Measurements from ENCODE around the gene MVK. TPM values are rescaled to one million over a fixed set of nuclear protein-coding genes. Genes with fewer than 3 reads are reported as not detected.

The MVK gene
- total RNA-seq, 4 donors from 2014 or later = 6.2 to 18.7 (median 12.2) TPM

DNA sequence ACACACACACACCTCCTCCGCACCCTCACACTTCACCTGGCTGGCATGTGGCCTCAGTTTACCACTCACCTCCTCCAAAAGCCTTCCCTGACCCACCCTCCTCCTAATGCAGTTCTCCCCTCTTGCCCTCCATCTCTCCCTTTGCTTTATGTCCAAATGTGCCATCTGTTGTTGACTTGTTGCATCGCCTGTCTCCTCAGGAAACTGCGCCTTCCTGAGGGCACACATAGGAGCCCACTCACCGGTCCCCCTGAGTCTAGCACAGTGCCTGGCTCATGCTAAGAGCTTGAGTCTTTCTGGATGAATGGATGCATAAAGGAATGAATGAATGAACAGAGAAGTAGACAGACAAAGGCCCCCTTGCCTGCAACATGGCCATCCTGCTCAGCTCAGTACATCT, 34.0 kb downstream of the MVK start:
- H3K9me3 ChIP-seq = no peaks in the 10 kb centered on the region
- TF ChIP-seq POLR2A (IDR thresholded peaks at IDR 0.05; ENCODE audit: low read depth) (no peak), CTCF (IDR thresholded peaks at IDR 0.05) (no peak)
- H3K36me3 ChIP-seq = no peaks in the 10 kb centered on the region
- no peak for DNase-seq (ENCODE audit: extremely low spot score)
- peaks cover 6 to 13% (median 11%) of the 10 kb centered on the region in 4 donors for H3K4me1 ChIP-seq
- intact Hi-C loops (cut with DNase I) = no loop called here
- H3K4me3 ChIP-seq = no peak overlapping the region
- no peak overlapping the region for H3K27ac ChIP-seq (replicated peaks in 1 of 4)
- WGBS = 96% methylated on average over 4 of the region's 4 CpGs
- peaks cover 0 to 77% (median 8%) of the 10 kb centered on the region in 4 donors for H3K27me3 ChIP-seq

DNA sequence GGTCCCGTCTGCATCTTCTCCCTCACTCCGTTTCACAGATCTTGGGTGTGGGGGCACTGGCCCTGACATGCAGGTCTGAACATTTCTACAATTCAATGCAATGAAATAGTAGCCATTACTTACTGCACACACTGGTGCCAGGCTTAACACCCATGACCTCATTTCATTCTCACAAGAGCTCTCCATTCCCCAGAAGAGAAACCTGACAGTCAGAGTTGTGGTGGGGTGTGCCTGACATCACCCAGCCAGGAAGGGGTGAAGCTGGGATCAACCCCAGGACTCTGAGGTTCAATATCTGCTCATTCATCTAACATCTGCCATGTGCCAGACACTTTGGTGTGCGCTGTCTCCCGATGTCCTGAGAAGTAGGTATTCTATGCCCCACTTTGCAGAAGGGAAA, 34.7 kb downstream of the MVK start:
- no peak overlapping the region for H3K4me3 ChIP-seq
- no peak for DNase-seq (ENCODE audit: extremely low spot score)
- peaks cover 6 to 13% (median 11%) of the 10 kb centered on the region in 4 donors for H3K4me1 ChIP-seq
- H3K36me3 ChIP-seq = no peaks in the 10 kb centered on the region
- WGBS = 81% methylated on average over 4 of the region's 4 CpGs
- TF ChIP-seq POLR2AphosphoS5 (IDR thresholded peaks at IDR 0.05) (no peak), POLR2A (IDR thresholded peaks at IDR 0.05; ENCODE audit: low read depth) (no peak), EP300 (IDR thresholded peaks at IDR 0.05) (no peak), CTCF (IDR thresholded peaks at IDR 0.05) (no peak)
- intact Hi-C loops (cut with DNase I) = no loop called here
- H3K9me3 ChIP-seq = no peaks in the 10 kb centered on the region
- H3K27me3 ChIP-seq = peaks cover 0 to 78% (median 10%) of the 10 kb centered on the region in 4 donors
- H3K27ac ChIP-seq (replicated peaks in 1 of 4) = no peak overlapping the region

- intact Hi-C loops (cut with DNase I) = no loop called here
- Histone ChIP-seq H3K9me3 (no peaks in the 10 kb centered on the region), H3K4me3 (no peak overlapping the region), H3K27me3 (peaks cover 0 to 83% (median 12%) of the 10 kb centered on the region in 4 donors), H3K4me1 (peaks cover 6 to 13% (median 11%) of the 10 kb centered on the region in 4 donors), H3K27ac (replicated peaks in 1 of 4) (no peak overlapping the region), H3K36me3 (no peaks in the 10 kb centered on the region)
- TF ChIP-seq CTCF (IDR thresholded peaks at IDR 0.05) = no peak
- TF ChIP-seq POLR2A (IDR thresholded peaks at IDR 0.05; ENCODE audit: low read depth) = no peak
- TF ChIP-seq EP300 (IDR thresholded peaks at IDR 0.05) = no peak
- TF ChIP-seq POLR2AphosphoS5 (IDR thresholded peaks at IDR 0.05) = no peak
- DNase-seq (ENCODE audit: extremely low spot score) = no peak
- 95% methylated on average over 3 of the region's 3 CpGs for WGBS
These were observed 35.2 kb downstream of the MVK start for GRCh38 chr12:109608793-109609192.

GRCh38 chr12:109609342-109609741, 35.7 kb downstream of the MVK start:
- no peak overlapping the region for H3K4me3 ChIP-seq
- no peak overlapping the region for H3K27ac ChIP-seq (replicated peaks in 1 of 4)
- no peaks in the 10 kb centered on the region for H3K9me3 ChIP-seq
- WGBS = 50% methylated on average over 2 of the region's 2 CpGs
- intact Hi-C loops (cut with DNase I) = no loop called here
- no peaks in the 10 kb centered on the region for H3K36me3 ChIP-seq
- H3K4me1 ChIP-seq = peaks cover 6 to 13% (median 11%) of the 10 kb centered on the region in 4 donors
- H3K27me3 ChIP-seq = peaks cover 0 to 88% (median 13%) of the 10 kb centered on the region in 4 donors
- DNase-seq (ENCODE audit: extremely low spot score) = no peak
- TF ChIP-seq POLR2A (IDR thresholded peaks at IDR 0.05; ENCODE audit: low read depth) = no peak
- TF ChIP-seq EP300 (IDR thresholded peaks at IDR 0.05) = no peak
- TF ChIP-seq CTCF (IDR thresholded peaks at IDR 0.05) = no peak
- no peak for TF ChIP-seq POLR2AphosphoS5 (IDR thresholded peaks at IDR 0.05)

DNA sequence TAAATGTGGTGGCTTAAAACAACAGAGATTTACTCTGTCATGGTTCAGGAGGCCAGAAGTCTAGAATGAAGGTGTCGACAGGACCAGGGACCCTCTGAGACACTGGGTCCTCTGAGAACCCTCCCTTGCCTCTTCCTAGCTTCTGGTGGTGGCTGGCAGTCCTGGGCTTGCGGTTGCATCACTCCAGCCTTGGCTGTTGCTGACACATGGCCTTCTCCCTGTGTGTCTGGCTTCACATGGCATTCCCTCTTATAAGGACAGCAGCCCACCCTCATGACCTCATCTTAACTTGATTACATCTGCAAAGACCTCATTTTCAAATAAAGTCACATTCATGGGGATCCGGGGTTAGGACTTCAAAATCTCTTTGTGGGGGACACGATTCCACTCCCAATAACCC, 36.9 kb downstream of the MVK start:
- TF ChIP-seq POLR2AphosphoS5 (IDR thresholded peaks at IDR 0.05) (no peak), CTCF (IDR thresholded peaks at IDR 0.05) (no peak), EP300 (IDR thresholded peaks at IDR 0.05) (no peak), POLR2A (IDR thresholded peaks at IDR 0.05; ENCODE audit: low read depth) (no peak)
- H3K27me3 ChIP-seq = peaks cover 0 to 97% (median 13%) of the 10 kb centered on the region in 4 donors
- intact Hi-C loops (cut with DNase I) = no loop called here
- no peak overlapping the region for H3K27ac ChIP-seq (replicated peaks in 1 of 4)
- H3K9me3 ChIP-seq = no peaks in the 10 kb centered on the region
- no peak overlapping the region for H3K4me3 ChIP-seq
- peaks cover 6 to 13% (median 11%) of the 10 kb centered on the region in 4 donors for H3K4me1 ChIP-seq
- DNase-seq (ENCODE audit: extremely low spot score) = no peak
- no peaks in the 10 kb centered on the region for H3K36me3 ChIP-seq
- WGBS = 84% methylated on average over 4 of the region's 4 CpGs

Data from esophagus muscularis mucosa (tissue), 4 donors.